ENCODE results near the gene TNNI3. TPM values are rescaled to one million over a fixed set of nuclear protein-coding genes. Genes with fewer than 3 reads are reported as not detected.

The TNNI3 gene
- total and polyA plus RNA-seq, 10 of the 15 experiments (the other 5 are each of a cell fraction or from before 2014, with no cell fraction given): not detected

- TF ChIP-seq MLLT1 (IDR thresholded peaks at IDR 0.05) (no peak), SUPT20H (IDR thresholded peaks at IDR 0.05; ENCODE audit: borderline replicate concordance, control insufficient read depth, low read depth, low read length) (no peak), SREBF1 (IDR thresholded peaks at IDR 0.05; ENCODE audit: low read length) (no peak), FOXM1 (IDR thresholded peaks at IDR 0.05; ENCODE audit: low read depth, low read length) (no peak), NR2F1 (conservative IDR thresholded peaks at IDR 0.05) (no peak), MEF2B (IDR thresholded peaks at IDR 0.05; ENCODE audit: partially characterized antibody, poor library complexity, severe bottlenecking) (no peak), JUNB (IDR thresholded peaks at IDR 0.05) (no peak), ATF7 (IDR thresholded peaks at IDR 0.05; ENCODE audit: low read depth) (no peak), MYB (IDR thresholded peaks at IDR 0.05; ENCODE audit: borderline replicate concordance, low read depth, low read length) (no peak), ATF2 (IDR thresholded peaks at IDR 0.05; ENCODE audit: low read length) (no peak), NBN (IDR thresholded peaks at IDR 0.05) (no peak), E4F1 (IDR thresholded peaks at IDR 0.05; ENCODE audit: borderline replicate concordance, partially characterized antibody) (no peak), SRF (IDR thresholded peaks at IDR 0.05; ENCODE audit: low read depth in 2 of 2, low read length in 2 of 2) (no peak)
- FAIRE-seq (no peak), DNase-seq (ENCODE audit: low read depth, low spot score) (no peak), ATAC-seq (no peak)
- 70% methylated on average over 21 of the region's 21 CpGs for WGBS (ENCODE audit: insufficient coverage, insufficient replicate concordance, low lambda C conversion rate, missing lambda C conversion rate)
- intact Hi-C loops (cut with micrococcal nuclease; ENCODE audit: unreplicated experiment) (no loop called here), in situ Hi-C loops (cut with MboI) (no loop called here)
- SMC1A ChIA-PET (ENCODE audit: uncharacterized antibody, unreplicated experiment): interaction anchor here (0.8 kb wide), 1 partner anchor 36 kb away, joined by 3 read pairs; no protein-coding TSS in a partner anchor
- BruUV-seq (replicated peaks): no TSS peak
- peaks cover 0 to 7% of the 10 kb centered on the region in 2 experiments; a peak in 1 of 4 replicates for H3K27me3 ChIP-seq (replicated peaks in 1 of 2; ENCODE audit: control insufficient read depth in 2 of 2, insufficient read depth in 2 of 2, low read length in 1 of 2)
- CTCF ChIA-PET: interaction anchor here (1.2 to 1.4 kb wide), 2 partner anchors 14 to 329 kb away, joined by 3 read pairs; no protein-coding TSS in a partner anchor
- no peak overlapping the region for H3K4me2 ChIP-seq (ENCODE audit: control insufficient read depth, insufficient read depth)
- RAD21 ChIA-PET (ENCODE audit: unreplicated experiment): no interaction called here
- H3K4me1 ChIP-seq (ENCODE audit: control insufficient read depth, insufficient read depth, low read length): peaks cover 10% of the 10 kb centered on the region
- POLR2A ChIA-PET: interaction anchor here (0.6 kb wide), 1 partner anchor 265 kb away, joined by 3 read pairs; no protein-coding TSS in a partner anchor
- H2AFZ ChIP-seq (ENCODE audit: control insufficient read depth, low read depth, low read length): no peak overlapping the region
- H3K9ac ChIP-seq (ENCODE audit: control insufficient read depth, insufficient read depth, low read length): no peak overlapping the region
- H3K4me3 ChIP-seq: no peak overlapping the region
- no peak overlapping the region for H3K27ac ChIP-seq (ENCODE audit: control insufficient read depth, insufficient read depth)
- no peaks in the 10 kb centered on the region for H3K36me3 ChIP-seq (ENCODE audit: control insufficient read depth in 2 of 2, insufficient read depth in 2 of 2, low read length in 1 of 2)
- peaks cover 1% of the 10 kb centered on the region; the same call in 1 of the 3 replicates for H3K9me3 ChIP-seq (replicated peaks; ENCODE audit: control insufficient read depth, insufficient read depth, low read length)
- H3K79me2 ChIP-seq (ENCODE audit: control insufficient read depth, insufficient read depth, low read length): no peaks in the 10 kb centered on the region
- H4K20me1 ChIP-seq (ENCODE audit: control insufficient read depth, insufficient read depth): no peaks in the 10 kb centered on the region
Measured at GRCh38 chr19:55174425-55175116, 17.0 kb upstream of the TNNI3 start.

Measured in GM12878 (cell line).